ENCODE data around the gene POLL.

- TF ChIP-seq, protein P1, sequence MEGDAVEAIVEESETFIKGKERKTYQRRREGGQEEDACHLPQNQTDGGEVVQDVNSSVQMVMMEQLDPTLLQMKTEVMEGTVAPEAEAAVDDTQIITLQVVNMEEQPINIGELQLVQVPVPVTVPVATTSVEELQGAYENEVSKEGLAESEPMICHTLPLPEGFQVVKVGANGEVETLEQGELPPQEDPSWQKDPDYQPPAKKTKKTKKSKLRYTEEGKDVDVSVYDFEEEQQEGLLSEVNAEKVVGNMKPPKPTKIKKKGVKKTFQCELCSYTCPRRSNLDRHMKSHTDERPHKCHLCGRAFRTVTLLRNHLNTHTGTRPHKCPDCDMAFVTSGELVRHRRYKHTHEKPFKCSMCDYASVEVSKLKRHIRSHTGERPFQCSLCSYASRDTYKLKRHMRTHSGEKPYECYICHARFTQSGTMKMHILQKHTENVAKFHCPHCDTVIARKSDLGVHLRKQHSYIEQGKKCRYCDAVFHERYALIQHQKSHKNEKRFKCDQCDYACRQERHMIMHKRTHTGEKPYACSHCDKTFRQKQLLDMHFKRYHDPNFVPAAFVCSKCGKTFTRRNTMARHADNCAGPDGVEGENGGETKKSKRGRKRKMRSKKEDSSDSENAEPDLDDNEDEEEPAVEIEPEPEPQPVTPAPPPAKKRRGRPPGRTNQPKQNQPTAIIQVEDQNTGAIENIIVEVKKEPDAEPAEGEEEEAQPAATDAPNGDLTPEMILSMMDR (optimal IDR thresholded peaks at IDR 0.05 in 1 of 3, IDR thresholded peaks at IDR 0.05 in 1 of 3, conservative IDR thresholded peaks at IDR 0.05 in 1 of 3; ENCODE audit: extremely low read depth in 1 of 3, insufficient read depth in 2 of 3, low read length in 3 of 3) = no peak
- no peak for TF ChIP-seq EZH2 (IDR thresholded peaks at IDR 0.05; ENCODE audit: low read length)
Observed at GRCh38 chr10:101578192-101578591, 9.9 kb downstream of the POLL start.

Data from keratinocyte (primary cell).